Epithelial cell of esophagus (primary cell): Measurements from ENCODE around the gene MYO9B.

ENCODE experiments used
- DNase-seq: peaks from one replicate; pipeline ENCODE4 v3.0.0; 2010; ENCODE audit warnings: low read depth
- H3K4me3 ChIP-seq: 2 replicates; pipeline ENCODE4 v1.5.1; 2011; ENCODE audit warnings: mild to moderate bottlenecking, low read length, control low read depth
- TF ChIP-seq, protein P1 (sequence below): IDR thresholded peaks from 2 replicates; pipeline ENCODE4 v1.5.1; 2011; ENCODE audit warnings: low read depth, mild to moderate bottlenecking, low read length, control low read depth, inconsistent platforms; ENCODE audit not compliant: insufficient read depth; ENCODE audit errors: missing control alignments

The MYO9B gene

DNA sequence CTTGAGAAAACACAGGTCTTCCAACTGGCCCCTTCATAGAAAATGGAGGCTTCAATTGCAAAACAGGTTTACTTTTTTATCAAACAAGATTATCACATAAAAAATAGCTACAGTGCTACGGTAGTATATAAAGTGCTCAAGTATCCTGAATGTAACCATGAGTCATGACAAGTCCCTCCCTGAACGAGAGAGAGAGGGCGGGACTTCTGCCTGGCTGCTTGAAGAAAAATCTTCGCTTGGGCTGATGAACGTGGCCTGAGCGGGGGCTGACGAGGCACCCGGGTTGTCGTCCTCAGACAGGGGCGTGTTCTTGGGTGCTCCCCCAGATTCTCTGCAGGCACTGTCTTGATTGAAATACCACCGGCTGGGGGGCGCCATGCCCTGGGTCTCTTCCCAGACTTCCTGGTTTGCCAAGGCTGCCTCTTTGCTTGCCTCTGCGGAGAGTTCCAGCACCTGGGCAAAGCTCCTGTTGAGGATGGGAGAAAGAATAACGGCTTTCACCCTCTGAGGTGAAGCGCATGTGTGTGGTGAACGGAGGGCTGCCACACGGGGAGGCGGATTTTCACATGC is 25.8 kb upstream of the MYO9B start:
- TF ChIP-seq, protein P1, sequence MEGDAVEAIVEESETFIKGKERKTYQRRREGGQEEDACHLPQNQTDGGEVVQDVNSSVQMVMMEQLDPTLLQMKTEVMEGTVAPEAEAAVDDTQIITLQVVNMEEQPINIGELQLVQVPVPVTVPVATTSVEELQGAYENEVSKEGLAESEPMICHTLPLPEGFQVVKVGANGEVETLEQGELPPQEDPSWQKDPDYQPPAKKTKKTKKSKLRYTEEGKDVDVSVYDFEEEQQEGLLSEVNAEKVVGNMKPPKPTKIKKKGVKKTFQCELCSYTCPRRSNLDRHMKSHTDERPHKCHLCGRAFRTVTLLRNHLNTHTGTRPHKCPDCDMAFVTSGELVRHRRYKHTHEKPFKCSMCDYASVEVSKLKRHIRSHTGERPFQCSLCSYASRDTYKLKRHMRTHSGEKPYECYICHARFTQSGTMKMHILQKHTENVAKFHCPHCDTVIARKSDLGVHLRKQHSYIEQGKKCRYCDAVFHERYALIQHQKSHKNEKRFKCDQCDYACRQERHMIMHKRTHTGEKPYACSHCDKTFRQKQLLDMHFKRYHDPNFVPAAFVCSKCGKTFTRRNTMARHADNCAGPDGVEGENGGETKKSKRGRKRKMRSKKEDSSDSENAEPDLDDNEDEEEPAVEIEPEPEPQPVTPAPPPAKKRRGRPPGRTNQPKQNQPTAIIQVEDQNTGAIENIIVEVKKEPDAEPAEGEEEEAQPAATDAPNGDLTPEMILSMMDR = no peak

DNA sequence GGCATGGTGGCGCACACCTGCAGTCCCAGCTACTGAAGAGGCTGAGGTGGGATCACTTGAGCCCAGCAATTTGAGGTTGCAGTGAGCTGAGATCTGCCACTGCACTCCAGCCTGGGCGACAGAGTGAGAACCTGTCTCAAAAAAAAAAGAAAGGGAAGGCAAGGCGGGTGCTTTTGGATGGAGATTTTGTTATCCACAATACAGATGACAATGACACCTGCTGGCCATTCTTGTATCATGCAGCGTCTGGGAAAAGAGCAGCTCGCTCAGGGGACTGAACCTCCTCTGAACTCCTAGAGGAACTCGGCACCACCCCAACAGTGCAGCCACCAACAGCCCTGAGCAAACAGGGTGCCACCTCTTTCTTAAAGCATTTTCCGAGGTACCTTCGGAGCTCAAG is 23.1 kb upstream of the MYO9B start:
- DNase-seq = peak; percentile 62
- no peak overlapping the region for H3K4me3 ChIP-seq
- TF ChIP-seq, protein P1 = peak; percentile 65

More for the DNA sequence above, 25.8 kb upstream of the MYO9B start:
- DNase-seq = peak; percentile 75
- H3K4me3 ChIP-seq = no peak overlapping the region

DNA sequence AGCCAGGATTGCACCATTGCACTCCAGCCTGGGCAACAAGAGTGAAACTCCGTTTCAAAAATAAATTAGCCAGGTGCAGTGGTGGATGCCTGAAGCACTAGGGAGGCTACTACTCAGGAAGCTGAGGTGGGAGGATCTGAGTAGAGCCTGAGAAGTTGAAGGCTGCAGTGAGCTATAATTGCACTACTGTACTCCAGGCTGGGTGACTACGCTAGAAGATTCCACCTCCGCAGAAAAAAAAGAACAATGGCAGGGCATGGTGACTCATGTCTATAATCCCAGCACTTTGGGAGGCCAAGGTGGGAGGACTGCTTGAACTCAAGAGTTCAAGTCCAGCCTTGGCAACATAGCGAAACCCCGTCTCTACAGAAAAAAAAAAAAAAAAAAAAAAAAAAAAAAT is 20.8 kb upstream of the MYO9B start:
- H3K4me3 ChIP-seq = no peak overlapping the region

DNA sequence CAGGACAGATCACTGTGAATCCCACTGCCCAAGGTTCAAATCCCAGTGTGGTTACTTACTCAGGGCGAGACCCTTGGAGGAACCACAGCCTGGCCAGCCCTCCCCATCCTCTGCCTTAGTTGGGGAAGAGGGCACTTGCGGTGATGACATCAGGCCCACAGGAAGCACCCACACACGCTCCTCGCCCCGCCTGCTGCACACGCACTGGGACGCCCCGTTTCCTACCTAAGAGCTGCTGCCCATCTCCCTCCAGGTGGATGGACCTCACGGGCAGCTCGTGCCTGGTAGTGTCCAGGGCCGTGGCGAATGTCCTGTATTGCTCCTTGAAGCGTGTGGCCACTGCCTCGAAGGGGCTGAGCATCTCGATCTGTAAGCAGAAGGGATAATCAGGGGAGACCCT is 19.9 kb upstream of the MYO9B start:
- H3K4me3 ChIP-seq = no peak overlapping the region
- no peak for DNase-seq
- TF ChIP-seq, protein P1 = no peak

More for the DNA sequence above, 20.8 kb upstream of the MYO9B start:
- DNase-seq = no peak
- TF ChIP-seq, protein P1 = no peak

DNA sequence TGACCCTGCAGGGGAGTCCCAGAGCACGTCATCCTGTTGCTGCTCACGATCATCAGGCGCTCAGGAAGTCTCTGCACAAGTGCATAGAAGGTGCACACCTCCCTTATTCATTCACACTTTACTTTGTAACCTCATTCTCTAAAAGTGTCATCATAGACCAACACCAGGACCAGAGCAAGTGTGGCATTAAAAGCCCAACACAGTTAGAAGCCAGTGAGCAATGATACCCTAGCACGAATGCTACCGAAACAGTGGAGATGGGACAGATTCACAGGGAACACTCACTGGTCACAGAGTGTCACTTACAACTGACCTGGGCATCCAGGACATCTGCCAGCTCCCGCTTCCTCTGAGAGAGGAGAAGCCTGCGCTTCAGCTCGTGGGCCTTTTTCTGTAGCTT is 17.3 kb upstream of the MYO9B start:
- peak; percentile 42 for DNase-seq
- TF ChIP-seq, protein P1 = no peak
- no peak overlapping the region for H3K4me3 ChIP-seq

DNA sequence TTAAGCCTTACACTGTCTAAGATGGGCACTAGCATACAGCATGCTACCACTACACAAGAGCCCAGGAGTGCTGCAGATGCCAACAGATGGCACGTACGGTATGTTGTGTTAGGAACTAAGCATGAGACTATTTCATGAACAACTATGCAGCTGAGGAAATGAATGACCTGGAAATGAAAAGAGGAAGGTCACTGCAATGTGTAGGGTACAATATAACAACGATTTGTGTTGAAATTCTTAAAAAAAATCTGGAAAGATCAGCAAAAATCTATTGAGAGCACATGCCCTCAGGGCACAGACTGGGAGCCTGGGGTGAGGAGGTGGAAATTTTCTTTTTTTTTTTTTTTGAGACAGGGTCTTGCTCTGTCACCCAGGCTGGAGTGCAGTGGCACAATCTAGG is 14.8 kb upstream of the MYO9B start:
- H3K4me3 ChIP-seq = no peak overlapping the region
- DNase-seq = no peak
- TF ChIP-seq, protein P1 = no peak

DNA sequence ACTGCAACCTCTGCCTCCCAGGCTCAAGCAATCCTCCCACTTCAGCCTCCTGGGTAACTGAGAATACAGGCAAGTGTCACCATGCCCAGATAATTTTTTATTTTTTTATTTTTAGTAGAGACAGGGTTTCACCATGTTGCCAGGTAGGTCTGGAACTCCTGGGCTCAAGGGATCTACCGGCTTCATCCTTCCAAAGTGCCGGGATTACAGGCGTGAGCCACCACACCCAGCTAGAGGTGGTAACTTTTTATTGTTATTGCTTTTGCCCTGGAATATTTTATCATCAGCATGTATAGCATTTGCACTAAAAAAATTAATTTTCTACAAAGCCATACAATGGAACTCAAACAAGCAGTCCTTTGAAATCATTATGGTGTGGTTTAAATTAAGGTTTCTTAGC is 14.4 kb upstream of the MYO9B start:
- no peak overlapping the region for H3K4me3 ChIP-seq
- no peak for DNase-seq
- TF ChIP-seq, protein P1 = no peak
